Peyer's patch (tissue), 4 donors: Measurements from ENCODE around the gene PHACTR3. TPM values are rescaled to one million over a fixed set of nuclear protein-coding genes. Genes with fewer than 3 reads are reported as not detected.

Experiments used
- DNase-seq, 3 donors: peaks; one replicate each; pipeline ENCODE4 v3.0.0-alpha.2; 2017 to 2019
- H3K27ac ChIP-seq, 4 donors: fragments of 200-600 bp; sonication (generic); one replicate each; pipeline ENCODE4 v1.5.1; 2016 to 2019
- H3K27me3 ChIP-seq, 2 donors: fragments of 200-600 bp; sonication (generic); one replicate each; pipeline ENCODE4 v1.5.1; 2019
- H3K36me3 ChIP-seq, 3 donors: fragments of 200-600 bp; sonication (generic); one replicate each; pipeline ENCODE4 v1.5.1; 2016 to 2019
- H3K4me1 ChIP-seq, 4 donors: fragments of 200-600 bp; sonication (generic); one replicate each; pipeline ENCODE4 v1.5.1; 2016 to 2019
- H3K4me3 ChIP-seq, 4 donors: fragments of 200-600 bp; sonication (generic); 1 replicate in 3 of 4; 2 replicates in 1 of 4; pipeline ENCODE4 v1.5.1; 2016 to 2019; ENCODE audit warnings: mild to moderate bottlenecking in 1 of 4
- H3K9me3 ChIP-seq, 4 donors: fragments of 200-600 bp; sonication (generic); one replicate each; pipeline ENCODE4 v1.5.1; 2016 to 2019; ENCODE audit warnings: mild to moderate bottlenecking in 1 of 4
- CTCF ChIP-seq, 6 experiments: fragments of 450-650 bp in 4 of 6; fragments of 200-600 bp in 2 of 6; sonication (generic) in 1 of 6; IDR thresholded peaks; one replicate each; pipeline ENCODE4 v1.5.1; 2017 to 2019; ENCODE audit warnings: antibody characterized with exemption in 6 of 6, mild to moderate bottlenecking in 3 of 6, moderate library complexity in 1 of 6
- POLR2A ChIP-seq, 2 donors: fragments of 450-650 bp; IDR thresholded peaks; one replicate each; pipeline ENCODE4 v1.5.1; 2017; ENCODE audit warnings: antibody characterized with exemption in 2 of 2, mild to moderate bottlenecking in 2 of 2, moderate library complexity in 2 of 2
- total RNA-seq, 4 donors: library from RNA; depleted of rRNA; stranded (reverse); fragments of >200 nt; gene quantifications; one replicate each; pipeline ENCODE4 v1.1.0, GENCODE V29; 2016

PHACTR3 gene
- total RNA-seq, 4 donors from 2014 or later, result 14.9 to 31.5 (median 22.9) TPM

GRCh38 chr20:59863058-59863457 is 258.7 kb downstream of the PHACTR3 start:
- no peaks in the 10 kb centered on the region for H3K4me1 ChIP-seq
- H3K4me3 ChIP-seq, result no peak overlapping the region
- no peaks in the 10 kb centered on the region for H3K9me3 ChIP-seq
- H3K27ac ChIP-seq, result no peak overlapping the region
- no peak for DNase-seq
- no peaks in the 10 kb centered on the region for H3K27me3 ChIP-seq
- no peaks in the 10 kb centered on the region for H3K36me3 ChIP-seq
- no peak for TF ChIP-seq POLR2A (IDR thresholded peaks at IDR 0.05)
- no peak for TF ChIP-seq CTCF (IDR thresholded peaks at IDR 0.05)

GRCh38 chr20:59864726-59865125 is 260.4 kb downstream of the PHACTR3 start:
- Histone ChIP-seq H3K9me3 (no peaks in the 10 kb centered on the region), H3K27ac (no peak overlapping the region), H3K4me3 (no peak overlapping the region), H3K36me3 (no peaks in the 10 kb centered on the region), H3K4me1 (no peaks in the 10 kb centered on the region), H3K27me3 (no peaks in the 10 kb centered on the region)
- DNase-seq, result no peak
- TF ChIP-seq POLR2A (IDR thresholded peaks at IDR 0.05), result no peak
- TF ChIP-seq CTCF (IDR thresholded peaks at IDR 0.05), result no peak

GRCh38 chr20:59866338-59866737 is 262.0 kb downstream of the PHACTR3 start:
- no peak for TF ChIP-seq POLR2A (IDR thresholded peaks at IDR 0.05)
- no peak overlapping the region for H3K27ac ChIP-seq
- H3K9me3 ChIP-seq, result no peaks in the 10 kb centered on the region
- H3K4me3 ChIP-seq, result no peak overlapping the region
- no peaks in the 10 kb centered on the region for H3K27me3 ChIP-seq
- DNase-seq, result no peak
- H3K4me1 ChIP-seq, result no peaks in the 10 kb centered on the region
- H3K36me3 ChIP-seq, result no peaks in the 10 kb centered on the region

DNA sequence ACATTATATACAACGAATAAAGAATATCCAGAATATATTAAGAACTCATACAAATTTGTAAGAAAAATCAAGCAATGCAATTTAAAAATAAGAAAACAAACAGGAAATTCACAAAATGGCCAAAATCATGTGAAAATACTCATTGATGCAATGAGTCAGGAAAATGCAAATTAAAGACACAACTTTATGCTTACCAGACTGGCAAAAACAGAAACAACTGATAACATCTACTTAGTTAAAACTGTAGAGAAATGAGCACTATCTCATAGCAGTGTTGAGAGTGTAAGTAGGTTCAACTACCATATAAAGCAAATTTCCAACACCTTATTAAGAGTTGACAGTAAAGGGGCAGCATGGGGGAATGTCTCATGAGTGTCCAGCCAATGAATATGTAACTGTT is 266.8 kb downstream of the PHACTR3 start:
- Histone ChIP-seq H3K36me3 (no peaks in the 10 kb centered on the region), H3K27ac (no peak overlapping the region), H3K4me1 (no peaks in the 10 kb centered on the region), H3K4me3 (no peak overlapping the region), H3K27me3 (no peaks in the 10 kb centered on the region), H3K9me3 (no peaks in the 10 kb centered on the region)
- TF ChIP-seq CTCF (IDR thresholded peaks at IDR 0.05) (no peak), POLR2A (IDR thresholded peaks at IDR 0.05) (no peak)
- DNase-seq, result no peak

- Histone ChIP-seq H3K4me3 (no peak overlapping the region), H3K27ac (no peak overlapping the region), H3K27me3 (no peaks in the 10 kb centered on the region), H3K4me1 (no peaks in the 10 kb centered on the region), H3K36me3 (no peaks in the 10 kb centered on the region), H3K9me3 (no peaks in the 10 kb centered on the region)
- TF ChIP-seq POLR2A (IDR thresholded peaks at IDR 0.05), result no peak
- no peak for TF ChIP-seq CTCF (IDR thresholded peaks at IDR 0.05)
- no peak for DNase-seq
Measured at GRCh38 chr20:59873409-59873808, 269.1 kb downstream of the PHACTR3 start.

DNA sequence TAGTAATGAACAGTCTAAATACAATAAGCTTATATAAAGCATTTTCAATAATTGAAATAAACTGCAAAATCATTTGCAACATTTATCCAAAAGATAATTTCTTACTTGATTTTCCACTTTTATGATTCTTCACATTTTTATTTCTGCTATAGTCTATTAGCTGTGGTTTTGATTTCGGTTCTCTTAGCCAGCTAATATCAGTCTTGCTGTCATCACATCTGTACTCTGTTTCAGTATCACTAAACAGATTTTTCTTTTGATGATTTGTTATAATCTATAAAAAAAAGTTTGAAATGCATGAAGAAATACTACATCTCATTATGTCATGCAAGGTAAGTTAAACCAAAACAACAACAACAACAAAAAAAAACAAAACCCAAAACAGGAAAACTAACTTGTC is 275.9 kb downstream of the PHACTR3 start:
- no peaks in the 10 kb centered on the region for H3K9me3 ChIP-seq
- TF ChIP-seq CTCF (IDR thresholded peaks at IDR 0.05), result no peak
- TF ChIP-seq POLR2A (IDR thresholded peaks at IDR 0.05), result no peak

More for the DNA sequence above, 275.9 kb downstream of the PHACTR3 start:
- DNase-seq, result no peak
- Histone ChIP-seq H3K27me3 (no peaks in the 10 kb centered on the region), H3K27ac (no peak overlapping the region), H3K4me1 (no peaks in the 10 kb centered on the region), H3K4me3 (no peak overlapping the region), H3K36me3 (no peaks in the 10 kb centered on the region)
